NOMO-1 (cell line): ENCODE data around the gene LRRC75B.

Source experiments
- DNase-seq, 2 experiments: peaks; one replicate each; lab custom pipeline; 2025; ENCODE audit not compliant: unreplicated experiment in 2 of 2; lab: John Stamatoyannopoulos, UW

Gene LRRC75B

GRCh38 chr22:24587948-24588347, 4.9 kb downstream of the LRRC75B start:
- DNase-seq, result no peak

GRCh38 chr22:24587251-24587650, 5.6 kb downstream of the LRRC75B start:
- no peak for DNase-seq

GRCh38 chr22:24585927-24586546, 6.8 kb downstream of the LRRC75B start:
- no peak for DNase-seq

- no peak for DNase-seq
These were observed 7.4 kb downstream of the LRRC75B start for GRCh38 chr22:24585461-24585860.

GRCh38 chr22:24584871-24585411, 7.9 kb downstream of the LRRC75B start:
- DNase-seq, result no peak

- DNase-seq, result no peak
These were observed 8.6 kb downstream of the LRRC75B start for GRCh38 chr22:24584166-24584790.

- DNase-seq, result no peak
These were observed 9.4 kb downstream of the LRRC75B start for GRCh38 chr22:24583221-24584165.

- DNase-seq, result no peak
These were observed 10.6 kb downstream of the LRRC75B start for GRCh38 chr22:24582056-24582814.

GRCh38 chr22:24580276-24580675, 12.6 kb downstream of the LRRC75B start:
- no peak for DNase-seq

GRCh38 chr22:24579258-24579601, 13.6 kb downstream of the LRRC75B start:
- DNase-seq, result no peak

GRCh38 chr22:24578355-24579257, 14.3 kb downstream of the LRRC75B start:
- DNase-seq, result no peak

GRCh38 chr22:24576778-24577177, 16.1 kb downstream of the LRRC75B start:
- DNase-seq, result no peak

- DNase-seq, result no peak
These were observed 21.6 kb downstream of the LRRC75B start for GRCh38 chr22:24571266-24571665.

GRCh38 chr22:24567668-24568067, 25.2 kb downstream of the LRRC75B start:
- DNase-seq, result no peak

- no peak for DNase-seq
These were observed 25.9 kb downstream of the LRRC75B start for GRCh38 chr22:24566899-24567511.

GRCh38 chr22:24565077-24565476, 27.8 kb downstream of the LRRC75B start:
- no peak for DNase-seq

- no peak for DNase-seq
These were observed 28.4 kb downstream of the LRRC75B start for GRCh38 chr22:24564376-24565058.

GRCh38 chr22:24563246-24563645, 29.6 kb downstream of the LRRC75B start:
- DNase-seq, result no peak

- DNase-seq, result no peak
These were observed 33.4 kb downstream of the LRRC75B start for GRCh38 chr22:24559471-24559870.
